Thymus (tissue), 11 donors: ENCODE results near the gene ENDOU. TPM values are rescaled to one million over a fixed set of nuclear protein-coding genes. Genes with fewer than 3 reads are reported as not detected.

ENCODE experiments used
- DNase-seq, 9 donors: peaks; one replicate each; pipeline ENCODE4 v3.0.0-alpha.2; 2013; ENCODE audit warnings: low spot score in 9 of 9, low read depth in 6 of 9, missing footprints in 1 of 9
- H3K27ac ChIP-seq, 2 donors: one replicate each; pipeline ENCODE4 v1.5.1; 2013; ENCODE audit warnings: control low read depth in 1 of 2, low read depth in 1 of 2, low read length in 1 of 2, mild to moderate bottlenecking in 1 of 2, moderate library complexity in 1 of 2
- H3K27me3 ChIP-seq, 2 donors: one replicate each; pipeline ENCODE4 v1.5.1; 2013; ENCODE audit warnings: low read length in 1 of 2; ENCODE audit not compliant: control insufficient read depth in 2 of 2, insufficient read depth in 1 of 2
- H3K36me3 ChIP-seq, 2 donors: one replicate each; pipeline ENCODE4 v1.5.1; 2013; ENCODE audit warnings: low read length in 1 of 2, mild to moderate bottlenecking in 1 of 2, moderate library complexity in 1 of 2; ENCODE audit not compliant: control insufficient read depth in 2 of 2, insufficient read depth in 2 of 2
- H3K4me1 ChIP-seq, 2 donors: one replicate each; pipeline ENCODE4 v1.5.1; 2013; ENCODE audit warnings: low read length in 2 of 2; ENCODE audit not compliant: control insufficient read depth in 2 of 2, insufficient read depth in 2 of 2
- H3K4me3 ChIP-seq, 2 donors: one replicate each; pipeline ENCODE4 v1.5.1; 2013; ENCODE audit warnings: low read length in 2 of 2, control low read depth in 1 of 2, mild to moderate bottlenecking in 1 of 2
- H3K9me3 ChIP-seq, 2 donors: one replicate each; pipeline ENCODE4 v1.5.1; 2013; ENCODE audit warnings: low read length in 1 of 2, mild to moderate bottlenecking in 1 of 2; ENCODE audit not compliant: control insufficient read depth in 2 of 2, insufficient read depth in 1 of 2
- WGBS: extraction: QIAGEN DNeasy Blood & Tissue Kit; methylation state at CpG from one replicate; pipeline ENCODE4 v1.1.7; 2013; 5-methylcytosine and 5-hydroxymethylcytosine counted together
- polyA plus RNA-seq: library from polyadenylated mRNA; stranded (reverse); fragments of 200-250 nt; gene quantifications from one replicate; pipeline ENCODE4 v1.2.3, GENCODE V29; 2013
- total RNA-seq: library from RNA; stranded (reverse); fragments of 120-200 nt; gene quantifications from one replicate; pipeline ENCODE4 v1.2.4, GENCODE V29; 2013
- donor health status: healthy.

ENDOU gene
- total and polyA plus RNA-seq, 2 donors, result 0.14 to 1.3 TPM

- Histone ChIP-seq H3K4me3 (no peak overlapping the region), H3K27me3 (no peaks in the 10 kb centered on the region), H3K36me3 (no peaks in the 10 kb centered on the region), H3K4me1 (peaks cover 15 to 22% of the 10 kb centered on the region in 2 donors), H3K9me3 (no peaks in the 10 kb centered on the region), H3K27ac (no peak overlapping the region)
- 44% methylated on average over 5 of the region's 5 CpGs for WGBS
- peak in 1 of 9 donors; percentile 36 for DNase-seq
These were observed 17.3 kb downstream of the ENDOU start for GRCh38 chr12:47707905-47708543.

- H3K4me1 ChIP-seq, result peaks cover 15 to 20% of the 10 kb centered on the region in 2 donors
- no peak overlapping the region for H3K4me3 ChIP-seq
- H3K27me3 ChIP-seq, result no peaks in the 10 kb centered on the region
These were observed 17.9 kb downstream of the ENDOU start for GRCh38 chr12:47707355-47707754.

DNA sequence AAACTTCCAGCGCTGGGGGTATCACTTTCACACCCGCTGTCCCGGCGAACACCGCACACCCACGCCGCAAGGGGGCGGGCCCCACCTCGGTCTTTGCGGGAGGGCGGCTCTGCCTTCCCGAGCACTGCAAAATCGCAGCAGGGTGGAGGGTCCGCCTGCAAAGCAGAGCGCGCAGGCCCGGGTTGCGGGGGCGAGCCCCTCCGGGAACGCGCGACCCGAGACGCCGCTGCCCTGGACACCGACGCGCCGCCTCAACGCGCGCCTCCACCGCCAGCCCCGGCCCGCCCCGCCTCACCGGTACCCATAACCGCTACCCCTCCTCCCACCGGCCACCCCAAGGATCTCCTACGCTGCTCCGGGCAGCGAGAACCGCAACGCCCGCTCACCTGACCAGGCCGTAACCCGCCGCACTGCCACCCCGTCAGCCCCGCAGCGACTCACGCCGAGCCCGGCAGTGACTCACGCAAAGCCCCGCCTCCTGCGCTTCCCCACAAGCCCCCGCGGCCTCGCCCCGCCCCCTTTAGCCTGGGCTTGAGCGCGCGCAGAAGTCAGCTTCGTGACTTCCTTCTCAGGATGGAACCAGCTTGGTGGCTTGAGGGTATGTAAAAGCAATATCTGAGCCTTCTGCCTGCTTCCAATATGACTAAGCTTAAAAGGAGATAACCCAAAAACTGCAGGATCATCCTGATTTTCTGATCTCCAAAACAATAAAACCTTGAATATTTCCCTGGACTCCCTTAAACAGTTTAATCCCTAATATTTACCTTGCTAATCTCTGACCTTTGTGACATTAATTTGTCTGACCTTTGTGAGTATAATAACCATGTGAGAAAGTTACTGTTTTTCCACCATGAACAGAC lies 19.5 kb downstream of the ENDOU start, which contains the start of gene RPAP3:
TSS of gene RPAP3 (minus strand) at position 465 of the 860 bp plus-strand sequence. CDS start 3,190 bp downstream, outside the sequence.
- Histone ChIP-seq H3K4me1 (peaks cover 15 to 20% of the 10 kb centered on the region in 2 donors), H3K36me3 (peaks cover under 1 to 2% of the 10 kb centered on the region in 2 donors), H3K4me3 (peak within 1 kb of the TSS; percentile 68 to 90), H3K27me3 (no peaks in the 10 kb centered on the region), H3K27ac (peak within 1 kb of the TSS; percentile 92 to 94), H3K9me3 (no peaks in the 10 kb centered on the region)
- WGBS, result under 1% methylated on average over 66 of the region's 66 CpGs
- peak; percentile 74 to 97 (median 92) for DNase-seq

More at GRCh38 chr12:47707355-47707754, 17.9 kb downstream of the ENDOU start:
- H3K27ac ChIP-seq, result no peak overlapping the region
- H3K36me3 ChIP-seq, result no peaks in the 10 kb centered on the region
- no peak for DNase-seq
- no peaks in the 10 kb centered on the region for H3K9me3 ChIP-seq

DNA sequence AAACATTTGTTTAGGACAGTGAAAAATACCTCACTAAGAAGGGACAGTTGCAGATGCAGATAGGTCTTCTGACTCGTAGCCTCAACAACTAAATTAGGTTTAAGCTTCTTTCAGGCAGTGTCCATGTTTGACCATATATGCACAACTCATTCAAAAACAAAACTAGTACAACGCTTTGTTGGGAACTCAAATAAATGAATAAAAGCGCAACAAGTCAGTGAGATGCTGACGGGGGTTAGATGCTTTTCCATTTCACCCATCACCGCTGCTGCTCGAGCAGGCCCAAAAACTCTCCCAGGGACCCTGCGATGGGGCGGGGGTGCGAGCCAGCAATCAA lies 20.1 kb downstream of the ENDOU start:
- H3K27ac ChIP-seq, result peak overlapping the region in 1 of 2 donors; percentile 94
- peaks cover 15 to 20% of the 10 kb centered on the region in 2 donors for H3K4me1 ChIP-seq
- 5% methylated on average over 9 of the region's 9 CpGs for WGBS

DNA sequence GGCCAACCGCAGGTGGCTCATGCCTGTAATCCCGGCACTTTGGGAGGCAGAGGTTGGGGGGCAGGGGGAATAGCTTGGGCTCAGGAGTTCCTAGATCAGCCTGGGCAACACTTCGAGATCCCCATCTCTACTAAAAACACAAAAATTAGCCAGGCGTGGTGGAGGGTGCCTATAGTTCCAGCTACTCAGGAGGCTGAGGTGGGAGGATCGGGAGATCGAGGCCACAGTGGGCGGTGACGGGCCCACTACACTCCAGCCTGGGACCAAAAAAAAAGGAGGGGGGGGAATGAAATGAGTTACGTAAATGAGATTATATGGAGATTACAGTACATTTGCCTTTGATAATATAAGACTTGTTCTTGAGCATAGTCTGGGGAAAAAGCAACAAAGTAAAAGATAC lies 20.6 kb downstream of the ENDOU start:
- Histone ChIP-seq H3K4me1 (peaks cover 15 to 20% of the 10 kb centered on the region in 2 donors), H3K4me3 (peak overlapping the region; percentile 68 to 90), H3K27me3 (no peaks in the 10 kb centered on the region), H3K27ac (no peak overlapping the region), H3K36me3 (peaks cover 6 to 9% of the 10 kb centered on the region in 2 donors), H3K9me3 (no peaks in the 10 kb centered on the region)
- 97% methylated on average over 9 of the region's 9 CpGs for WGBS
- DNase-seq, result no peak

More for the DNA sequence above, 20.1 kb downstream of the ENDOU start:
- Histone ChIP-seq H3K4me3 (peak overlapping the region; percentile 68 to 90), H3K36me3 (peaks cover 6% of the 10 kb centered on the region in 2 donors), H3K9me3 (no peaks in the 10 kb centered on the region), H3K27me3 (no peaks in the 10 kb centered on the region)
- peak in 1 of 9 donors; percentile 30 for DNase-seq

- H3K4me3 ChIP-seq, result no peak overlapping the region
- peaks cover 10 to 35% of the 10 kb centered on the region in 2 donors for H3K36me3 ChIP-seq
- no peak overlapping the region for H3K27ac ChIP-seq
- WGBS, result 97% methylated on average over 2 of the region's 2 CpGs
- H3K4me1 ChIP-seq, result peaks cover 3 to 9% of the 10 kb centered on the region in 2 donors
- DNase-seq, result no peak
- H3K27me3 ChIP-seq, result no peaks in the 10 kb centered on the region
- H3K9me3 ChIP-seq, result no peaks in the 10 kb centered on the region
These were observed 25.0 kb downstream of the ENDOU start for GRCh38 chr12:47700263-47700662.

- WGBS, result 98% methylated on average over 7 of the region's 7 CpGs
- H3K36me3 ChIP-seq, result peaks cover 10 to 42% of the 10 kb centered on the region in 2 donors
- no peaks in the 10 kb centered on the region for H3K27me3 ChIP-seq
- no peaks in the 10 kb centered on the region for H3K9me3 ChIP-seq
- H3K4me1 ChIP-seq, result no peaks in the 10 kb centered on the region
- DNase-seq, result no peak
- no peak overlapping the region for H3K27ac ChIP-seq
- no peak overlapping the region for H3K4me3 ChIP-seq
These were observed 26.7 kb downstream of the ENDOU start for GRCh38 chr12:47698631-47699030.

DNA sequence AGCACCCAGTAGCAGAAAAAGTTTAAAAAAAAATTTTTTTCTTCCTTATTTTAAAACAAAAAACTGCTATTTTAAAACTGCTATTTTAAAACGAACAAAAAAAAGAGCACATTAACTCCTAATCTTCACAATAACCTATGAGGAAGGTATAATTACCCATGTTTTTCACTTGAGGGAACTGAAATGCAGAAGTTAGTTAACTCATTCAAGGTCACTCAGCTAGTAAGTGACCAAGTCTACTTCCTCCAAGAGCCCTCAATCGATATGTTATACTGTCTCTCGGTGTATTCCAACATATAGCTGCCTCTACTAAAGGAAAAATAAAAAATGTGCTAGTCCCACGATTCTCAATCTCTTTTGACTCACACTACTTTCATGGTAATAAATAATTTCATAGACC lies 27.2 kb downstream of the ENDOU start:
- Histone ChIP-seq H3K27ac (no peak overlapping the region), H3K27me3 (no peaks in the 10 kb centered on the region), H3K36me3 (peaks cover 12 to 44% of the 10 kb centered on the region in 2 donors), H3K4me3 (no peak overlapping the region), H3K4me1 (no peaks in the 10 kb centered on the region), H3K9me3 (no peaks in the 10 kb centered on the region)
- 62% methylated on average over 4 of the region's 4 CpGs for WGBS
- no peak for DNase-seq

GRCh38 chr12:47689215-47689614 lies 36.1 kb downstream of the ENDOU start:
- Histone ChIP-seq H3K4me1 (no peaks in the 10 kb centered on the region), H3K9me3 (no peaks in the 10 kb centered on the region), H3K36me3 (peaks cover 4 to 19% of the 10 kb centered on the region in 2 donors), H3K27ac (no peak overlapping the region), H3K27me3 (no peaks in the 10 kb centered on the region), H3K4me3 (no peak overlapping the region)
- WGBS, result 97% methylated on average over 2 of the region's 2 CpGs
- DNase-seq, result no peak
